ENCODE measurements around the gene PALLD. TPM values are rescaled to one million over a fixed set of nuclear protein-coding genes. Genes with fewer than 3 reads are reported as not detected.

PALLD gene
- total RNA-seq, 1 experiment from 2014 or later = 6.5 TPM

- H3K4me3 ChIP-seq (ENCODE audit: low read depth in 2 of 2, low read length in 2 of 2) = no peak overlapping the region
- no peaks in the 10 kb centered on the region for H3K36me3 ChIP-seq (ENCODE audit: control insufficient read depth, insufficient read depth, low read length)
- no TSS peak for BruUV-seq (replicated peaks)
- intact Hi-C loops (cut with micrococcal nuclease; ENCODE audit: unreplicated experiment) (loop anchor here (10.0 kb wide), 1 partner anchor 400 kb away; no protein-coding TSS in a partner anchor), in situ Hi-C loops (cut with HindIII; ENCODE audit: low pct_unique_long_range_greater_than_20kb, low sequenced_read_pairs) (no loop called here)
- no peaks in the 10 kb centered on the region for H3K27me3 ChIP-seq (ENCODE audit: control insufficient read depth, insufficient read depth, low read length)
- DNase-seq (ENCODE audit: low read depth, low spot score) = no peak
- ChIA-PET CTCF (no interaction called here), POLR2A (no interaction called here)
- no peak for ATAC-seq
- no peaks in the 10 kb centered on the region for H3K4me1 ChIP-seq (ENCODE audit: control insufficient read depth, insufficient read depth, low read length)
- H3K27ac ChIP-seq (ENCODE audit: low read length) = no peak overlapping the region
- TF ChIP-seq REST (IDR thresholded peaks at IDR 0.05; ENCODE audit: insufficient read depth in 1 of 2, low read depth in 2 of 2, low read length in 1 of 2) (no peak), SIN3A (IDR thresholded peaks at IDR 0.05; ENCODE audit: borderline replicate concordance, insufficient read depth, low read depth, low read length) (no peak), POLR2AphosphoS5 (IDR thresholded peaks at IDR 0.05; ENCODE audit: low read depth, low read length) (no peak), TCF7L2 (IDR thresholded peaks at IDR 0.05; ENCODE audit: low read depth, low read length) (no peak)
- TF ChIP-seq, protein P1, sequence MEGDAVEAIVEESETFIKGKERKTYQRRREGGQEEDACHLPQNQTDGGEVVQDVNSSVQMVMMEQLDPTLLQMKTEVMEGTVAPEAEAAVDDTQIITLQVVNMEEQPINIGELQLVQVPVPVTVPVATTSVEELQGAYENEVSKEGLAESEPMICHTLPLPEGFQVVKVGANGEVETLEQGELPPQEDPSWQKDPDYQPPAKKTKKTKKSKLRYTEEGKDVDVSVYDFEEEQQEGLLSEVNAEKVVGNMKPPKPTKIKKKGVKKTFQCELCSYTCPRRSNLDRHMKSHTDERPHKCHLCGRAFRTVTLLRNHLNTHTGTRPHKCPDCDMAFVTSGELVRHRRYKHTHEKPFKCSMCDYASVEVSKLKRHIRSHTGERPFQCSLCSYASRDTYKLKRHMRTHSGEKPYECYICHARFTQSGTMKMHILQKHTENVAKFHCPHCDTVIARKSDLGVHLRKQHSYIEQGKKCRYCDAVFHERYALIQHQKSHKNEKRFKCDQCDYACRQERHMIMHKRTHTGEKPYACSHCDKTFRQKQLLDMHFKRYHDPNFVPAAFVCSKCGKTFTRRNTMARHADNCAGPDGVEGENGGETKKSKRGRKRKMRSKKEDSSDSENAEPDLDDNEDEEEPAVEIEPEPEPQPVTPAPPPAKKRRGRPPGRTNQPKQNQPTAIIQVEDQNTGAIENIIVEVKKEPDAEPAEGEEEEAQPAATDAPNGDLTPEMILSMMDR (IDR thresholded peaks at IDR 0.05) = peak; percentile 44; the same call in 1 of the 2 replicates
- H3K9me3 ChIP-seq (ENCODE audit: control insufficient read depth, insufficient read depth, low read depth, low read length) = no peaks in the 10 kb centered on the region
These were observed 17.5 kb downstream of the PALLD start for GRCh38 chr4:168514249-168514852.

DNA sequence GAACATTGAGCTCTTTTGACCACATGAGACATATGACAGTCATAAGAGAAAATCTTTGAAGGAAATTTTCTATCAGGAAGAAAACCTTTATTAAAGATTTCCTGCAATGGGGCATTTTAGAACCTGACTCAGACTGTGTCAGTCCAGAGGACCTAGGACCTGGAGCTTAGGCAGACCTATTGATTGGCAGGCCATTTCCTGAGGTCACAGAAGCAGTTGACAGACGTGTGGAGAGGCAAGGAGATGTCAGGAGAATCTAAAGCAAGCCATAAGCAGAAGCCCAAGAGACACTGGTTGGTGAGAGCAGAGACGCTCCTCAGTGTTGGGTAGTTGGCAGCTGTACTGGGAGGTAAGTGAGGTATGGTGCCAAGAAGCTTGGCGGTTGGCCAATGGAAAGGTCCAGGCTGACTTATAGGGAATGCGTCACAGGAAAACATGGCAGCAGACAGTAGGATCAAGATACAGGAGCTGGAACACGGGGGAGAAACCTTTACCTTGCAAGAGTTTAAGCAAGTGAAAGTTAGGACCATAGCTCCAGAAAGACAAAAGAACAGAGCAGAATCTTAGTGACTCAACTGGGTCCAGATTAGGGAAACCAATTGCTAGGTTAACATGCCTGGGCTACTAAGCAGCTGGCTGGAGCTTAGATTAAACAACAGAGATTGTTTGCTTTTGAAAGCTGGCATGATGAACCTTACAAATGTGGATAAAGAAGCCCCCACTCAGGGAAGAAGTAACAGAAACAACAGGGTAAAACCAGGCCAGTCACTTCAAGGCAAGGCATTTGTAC is 18.6 kb downstream of the PALLD start:
- ChIA-PET POLR2A (no interaction called here), CTCF (no interaction called here)
- no peak overlapping the region for H3K27ac ChIP-seq (ENCODE audit: low read length)
- in situ Hi-C loops (cut with HindIII; ENCODE audit: low pct_unique_long_range_greater_than_20kb, low sequenced_read_pairs) (no loop called here), intact Hi-C loops (cut with micrococcal nuclease; ENCODE audit: unreplicated experiment) (loop anchor here (10.0 kb wide), 1 partner anchor 399 kb away; no protein-coding TSS in a partner anchor)
- no peaks in the 10 kb centered on the region for H3K4me1 ChIP-seq (ENCODE audit: control insufficient read depth, insufficient read depth, low read length)
- BruUV-seq (replicated peaks) = no TSS peak
- DNase-seq (ENCODE audit: low read depth, low spot score) = no peak
- no peak for ATAC-seq
- H3K9me3 ChIP-seq (ENCODE audit: control insufficient read depth, insufficient read depth, low read depth, low read length) = no peaks in the 10 kb centered on the region
- no peaks in the 10 kb centered on the region for H3K27me3 ChIP-seq (ENCODE audit: control insufficient read depth, insufficient read depth, low read length)
- no peaks in the 10 kb centered on the region for H3K36me3 ChIP-seq (ENCODE audit: control insufficient read depth, insufficient read depth, low read length)
- no peak overlapping the region for H3K4me3 ChIP-seq (ENCODE audit: low read depth in 2 of 2, low read length in 2 of 2)
- TF ChIP-seq SIN3A (IDR thresholded peaks at IDR 0.05; ENCODE audit: borderline replicate concordance, insufficient read depth, low read depth, low read length) (no peak), REST (IDR thresholded peaks at IDR 0.05; ENCODE audit: insufficient read depth in 1 of 2, low read depth in 2 of 2, low read length in 1 of 2) (no peak), POLR2AphosphoS5 (IDR thresholded peaks at IDR 0.05; ENCODE audit: low read depth, low read length) (no peak), TCF7L2 (IDR thresholded peaks at IDR 0.05; ENCODE audit: low read depth, low read length) (no peak)
- TF ChIP-seq, protein P1 (IDR thresholded peaks at IDR 0.05) = no peak

Data from Panc1 (cell line).